ENCODE data around the gene FRMD4A. TPM values are rescaled to one million over a fixed set of nuclear protein-coding genes. Genes with fewer than 3 reads are reported as not detected.
"Not testable (repeated sequence)": the region's sequence is repeated elsewhere in the genome, so short reads cannot be mapped to it uniquely, and the experiment has no call there.

FRMD4A gene
- total and polyA plus RNA-seq, 12 donors = 9.1 to 29.6 (median 14.6) TPM

DNA sequence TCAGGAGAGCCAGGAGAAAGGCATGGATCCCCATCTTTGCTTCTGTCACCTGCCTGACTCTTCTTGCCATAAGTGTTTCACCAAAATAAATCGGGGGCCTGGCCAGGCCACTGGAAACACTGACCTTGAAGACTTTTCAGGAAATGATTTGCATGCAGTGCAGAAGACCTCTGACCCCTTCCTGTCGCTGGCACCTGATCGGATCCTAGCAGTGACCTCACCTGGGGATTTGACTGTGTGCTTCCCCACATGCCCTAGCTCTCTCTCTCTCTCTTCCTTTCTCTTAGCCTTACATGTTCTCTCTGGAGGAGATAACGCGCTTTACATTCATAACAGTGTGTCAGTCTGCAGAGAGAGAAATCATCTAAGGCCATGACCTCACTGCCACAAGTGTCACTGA is 500.9 kb downstream of the FRMD4A start:
- no peaks in the 10 kb centered on the region for H3K9me3 ChIP-seq (replicated peaks in 1 of 3)
- H3K4me1 ChIP-seq (replicated peaks in 1 of 2) = peaks cover 6 to 10% of the 10 kb centered on the region in 2 donors
- no peak overlapping the region for H3K27ac ChIP-seq
- no peaks in the 10 kb centered on the region for H3K36me3 ChIP-seq (replicated peaks in 1 of 2)
- TF ChIP-seq, protein P1, sequence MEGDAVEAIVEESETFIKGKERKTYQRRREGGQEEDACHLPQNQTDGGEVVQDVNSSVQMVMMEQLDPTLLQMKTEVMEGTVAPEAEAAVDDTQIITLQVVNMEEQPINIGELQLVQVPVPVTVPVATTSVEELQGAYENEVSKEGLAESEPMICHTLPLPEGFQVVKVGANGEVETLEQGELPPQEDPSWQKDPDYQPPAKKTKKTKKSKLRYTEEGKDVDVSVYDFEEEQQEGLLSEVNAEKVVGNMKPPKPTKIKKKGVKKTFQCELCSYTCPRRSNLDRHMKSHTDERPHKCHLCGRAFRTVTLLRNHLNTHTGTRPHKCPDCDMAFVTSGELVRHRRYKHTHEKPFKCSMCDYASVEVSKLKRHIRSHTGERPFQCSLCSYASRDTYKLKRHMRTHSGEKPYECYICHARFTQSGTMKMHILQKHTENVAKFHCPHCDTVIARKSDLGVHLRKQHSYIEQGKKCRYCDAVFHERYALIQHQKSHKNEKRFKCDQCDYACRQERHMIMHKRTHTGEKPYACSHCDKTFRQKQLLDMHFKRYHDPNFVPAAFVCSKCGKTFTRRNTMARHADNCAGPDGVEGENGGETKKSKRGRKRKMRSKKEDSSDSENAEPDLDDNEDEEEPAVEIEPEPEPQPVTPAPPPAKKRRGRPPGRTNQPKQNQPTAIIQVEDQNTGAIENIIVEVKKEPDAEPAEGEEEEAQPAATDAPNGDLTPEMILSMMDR (IDR thresholded peaks at IDR 0.05) = no peak
- no peak for TF ChIP-seq POLR2A (IDR thresholded peaks at IDR 0.05)
- H3K4me3 ChIP-seq = no peak overlapping the region
- WGBS, 4 donors = 69 to 80% (median 77%) methylated on average over 5 of the region's 5 CpGs
- intact Hi-C loops (cut with DNase I) = no loop called here
- no peaks in the 10 kb centered on the region for H3K27me3 ChIP-seq
- no peak for DNase-seq

DNA sequence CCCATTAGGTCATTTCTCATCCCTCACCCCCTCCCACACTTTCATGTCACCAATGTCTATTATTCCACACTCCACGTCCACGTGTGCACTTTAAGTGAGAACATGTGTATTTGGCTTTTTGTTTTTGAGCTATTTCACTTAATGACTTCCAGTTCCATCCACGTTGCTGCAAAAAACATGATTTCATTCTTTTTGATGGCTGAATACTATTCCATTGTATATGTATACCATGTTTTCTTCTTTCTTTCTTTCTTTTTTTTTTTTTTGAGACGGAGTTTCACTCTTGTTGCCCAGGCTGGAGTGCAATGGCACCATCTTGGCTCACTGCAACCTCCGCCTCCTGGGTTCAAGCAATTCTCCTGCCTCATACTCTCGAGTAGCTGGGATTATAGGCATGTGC is 502.4 kb downstream of the FRMD4A start:
- H3K4me3 ChIP-seq; intact Hi-C loops (cut with DNase I); H3K27me3 ChIP-seq; H3K36me3 ChIP-seq (replicated peaks in 1 of 2); H3K9me3 ChIP-seq (replicated peaks in 1 of 3); H3K27ac ChIP-seq; DNase-seq; H3K4me1 ChIP-seq (replicated peaks in 1 of 2): not testable (repeated sequence)
- 66 to 79% (median 75%) methylated on average over 5 to 6 of the region's 6 CpGs for WGBS, 4 donors

DNA sequence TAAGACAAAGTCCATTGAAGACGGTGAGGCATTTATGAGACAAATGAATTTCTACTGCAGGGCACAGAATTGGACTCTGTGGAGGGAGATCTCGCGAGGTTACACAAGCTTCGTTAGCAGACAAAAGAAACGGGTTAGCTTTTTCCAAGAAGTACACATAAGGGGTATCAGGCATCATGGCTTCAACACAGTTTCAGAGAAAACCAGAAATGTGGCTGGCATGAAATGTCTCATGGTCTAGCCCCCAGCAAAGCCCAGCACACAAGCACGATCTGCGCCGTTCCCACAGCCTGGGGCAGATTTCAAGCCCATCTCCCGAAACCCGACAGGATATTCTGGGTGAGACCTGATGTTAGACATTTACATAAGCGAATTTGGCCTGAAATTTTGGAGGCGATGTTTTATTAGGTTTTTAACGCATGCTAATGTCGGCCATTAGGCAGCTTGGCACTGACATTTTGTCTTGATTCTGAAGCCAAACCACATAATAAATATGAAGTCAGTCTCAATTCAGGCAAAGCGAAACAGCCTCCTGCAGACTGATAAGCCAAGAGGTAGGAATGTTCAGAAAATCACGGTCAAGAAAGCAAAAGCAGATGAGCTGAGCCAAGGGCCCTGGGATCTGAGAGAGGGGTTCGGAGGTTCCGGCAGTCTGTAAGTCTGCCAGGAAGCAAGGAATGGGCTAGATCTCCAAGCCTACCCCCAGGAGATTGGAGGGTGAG is 503.5 kb downstream of the FRMD4A start:
- no peak for DNase-seq
- 65 to 80% (median 67%) methylated on average over 16 to 18 of the region's 18 CpGs for WGBS, 4 donors
- Histone ChIP-seq H3K27ac (peak overlapping the region in 1 of 5 donors; percentile 58), H3K4me1 (replicated peaks in 1 of 2) (peaks cover 6 to 8% of the 10 kb centered on the region in 2 donors), H3K27me3 (no peaks in the 10 kb centered on the region), H3K9me3 (replicated peaks in 1 of 3) (no peaks in the 10 kb centered on the region), H3K36me3 (replicated peaks in 1 of 2) (no peaks in the 10 kb centered on the region), H3K4me3 (no peak overlapping the region)
- intact Hi-C loops (cut with DNase I) = no loop called here
- TF ChIP-seq, protein P1 (IDR thresholded peaks at IDR 0.05) = no peak
- no peak for TF ChIP-seq POLR2A (IDR thresholded peaks at IDR 0.05)

DNA sequence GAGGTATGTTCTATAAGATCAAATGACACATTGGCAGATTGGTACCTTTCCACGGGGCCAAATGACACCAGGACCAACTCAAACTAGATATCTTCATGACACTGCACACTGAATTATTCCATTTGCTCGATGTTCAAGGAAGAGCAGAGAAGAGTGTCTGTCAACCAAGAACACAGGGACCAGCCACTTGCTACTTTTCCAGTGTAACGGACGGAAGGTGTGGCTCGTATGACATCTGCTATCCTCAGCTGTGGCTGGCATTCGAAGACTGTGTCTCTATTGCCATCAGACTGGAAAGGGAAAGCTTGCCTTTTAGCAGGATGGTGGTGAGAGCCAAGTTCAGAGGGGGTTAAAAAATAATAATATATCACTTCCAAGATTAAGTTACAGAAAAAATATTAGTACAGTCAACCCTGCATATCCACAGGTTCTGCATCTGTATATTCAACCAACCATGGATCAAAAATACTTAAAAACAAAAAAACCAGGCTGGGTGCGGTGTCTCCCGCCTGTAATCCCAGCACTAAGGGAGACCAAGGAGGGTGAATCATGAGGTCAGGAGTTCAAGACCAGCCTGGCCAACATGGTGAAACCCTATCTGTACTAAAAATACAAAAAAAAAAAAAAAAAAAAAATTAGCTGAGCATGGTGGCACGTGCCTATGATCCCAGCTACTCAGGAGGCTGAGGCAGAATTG is 506.9 kb downstream of the FRMD4A start:
- no peak overlapping the region for H3K27ac ChIP-seq
- no peaks in the 10 kb centered on the region for H3K9me3 ChIP-seq (replicated peaks in 1 of 3)
- DNase-seq = no peak
- no peaks in the 10 kb centered on the region for H3K4me1 ChIP-seq (replicated peaks in 1 of 2)
- no peaks in the 10 kb centered on the region for H3K27me3 ChIP-seq
- TF ChIP-seq, protein P1 (IDR thresholded peaks at IDR 0.05) = no peak
- TF ChIP-seq POLR2A (IDR thresholded peaks at IDR 0.05) = no peak
- WGBS, 4 donors = 71 to 74% (median 73%) methylated on average over 9 of the region's 9 CpGs
- intact Hi-C loops (cut with DNase I) = no loop called here
- H3K4me3 ChIP-seq = no peak overlapping the region
- H3K36me3 ChIP-seq (replicated peaks in 1 of 2) = no peaks in the 10 kb centered on the region
